Testis (tissue), 3 donors: ENCODE results near the gene SCFD2. TPM values are rescaled to one million over a fixed set of nuclear protein-coding genes. Genes with fewer than 3 reads are reported as not detected.

Experiments used
- DNase-seq: peaks from one replicate; pipeline ENCODE4 v3.0.0-alpha.2; 2019
- H3K27ac ChIP-seq, 2 donors: fragments of 200-600 bp; sonication (generic); one replicate each; pipeline ENCODE4 v1.5.1; 2019
- H3K27me3 ChIP-seq: fragments of 200-600 bp; sonication (generic); one replicate; pipeline ENCODE4 v1.5.1; 2019
- H3K36me3 ChIP-seq: fragments of 200-600 bp; sonication (generic); one replicate; pipeline ENCODE4 v1.5.1; 2017; ENCODE audit warnings: low read depth; ENCODE audit errors: missing control alignments
- H3K4me1 ChIP-seq: fragments of 200-600 bp; sonication (generic); one replicate; pipeline ENCODE4 v1.5.1; 2019
- H3K4me3 ChIP-seq, 2 donors: fragments of 200-600 bp; sonication (generic); one replicate each; pipeline ENCODE4 v1.5.1; 2017 to 2019
- H3K9me3 ChIP-seq: fragments of 200-600 bp; sonication (generic); one replicate; pipeline ENCODE4 v1.5.1; 2017
- CTCF ChIP-seq, 3 experiments: fragments of 450-650 bp in 2 of 3; fragments of 200-600 bp in 1 of 3; sonication (generic) in 1 of 3; IDR thresholded peaks; one replicate each; pipeline ENCODE4 v1.5.1; 2016 to 2019; ENCODE audit warnings: antibody characterized with exemption in 3 of 3, mild to moderate bottlenecking in 2 of 3, moderate library complexity in 1 of 3
- POLR2A ChIP-seq: fragments of 450-650 bp; IDR thresholded peaks from one replicate; pipeline ENCODE4 v1.6.1; 2017; ENCODE audit warnings: antibody characterized with exemption, mild to moderate bottlenecking, moderate library complexity
- whole genome bisulfite sequencing, 2 donors: methylation state at CpG; one replicate each; pipeline ENCODE4 v1.1.5; 2018; 5-methylcytosine and 5-hydroxymethylcytosine counted together
- intact Hi-C: fragments of 100-400 bp; cut with DNase I; formaldehyde crosslinking; loops from one replicate; pipeline ENCODE4 v1.15.1; 2023; ENCODE audit warnings: low total_unique reads
- polyA plus RNA-seq: library from polyadenylated mRNA; stranded (reverse); fragments of 350-450 nt; fragmentation: Illumina TruSeq; extraction: RNeasy Lipid Tissue Mini Kit (QIAGEN cat#74804); gene quantifications from one replicate; pipeline ENCODE4 v1.2.3, GENCODE V29; 2014; ENCODE audit warnings: low read depth, low replicate concordance; ENCODE audit not compliant: insufficient read depth
- total RNA-seq, 2 donors: library from RNA; depleted of rRNA; stranded (reverse); fragments of >200 nt; gene quantifications; one replicate each; pipeline ENCODE4 v1.2.3, GENCODE V29; 2016

Gene SCFD2
- total and polyA plus RNA-seq, 3 donors from 2014 or later = 6.0 to 24.5 (median 21.3) TPM

GRCh38 chr4:52840531-52841370 is 525.1 kb downstream of the SCFD2 start:
- intact Hi-C loops = no loop called here
- Histone ChIP-seq H3K4me3 (no peak overlapping the region), H3K36me3 (no peaks in the 10 kb centered on the region), H3K27ac (no peak overlapping the region), H3K4me1 (peaks cover 28% of the 10 kb centered on the region), H3K27me3 (no peaks in the 10 kb centered on the region), H3K9me3 (no peaks in the 10 kb centered on the region)
- DNase-seq = no peak
- TF ChIP-seq POLR2A = no peak
- no peak for TF ChIP-seq CTCF (IDR thresholded peaks at IDR 0.05)
- 86% methylated on average over 9 of the region's 9 CpGs for WGBS, 2 donors

GRCh38 chr4:52838729-52839586 is 526.9 kb downstream of the SCFD2 start:
- DNase-seq = peak; percentile 76
- TF ChIP-seq CTCF (IDR thresholded peaks at IDR 0.05) = no peak
- no peak for TF ChIP-seq POLR2A
- peak overlapping the region in 1 of 2 donors; percentile 43 for H3K27ac ChIP-seq
- H3K36me3 ChIP-seq = no peaks in the 10 kb centered on the region
- H3K9me3 ChIP-seq = no peaks in the 10 kb centered on the region
- no peak overlapping the region for H3K4me3 ChIP-seq
- peaks cover 28% of the 10 kb centered on the region for H3K4me1 ChIP-seq
- no peaks in the 10 kb centered on the region for H3K27me3 ChIP-seq
- 54 to 56% methylated on average over 10 of the region's 10 CpGs for WGBS, 2 donors
- intact Hi-C loops = no loop called here

DNA sequence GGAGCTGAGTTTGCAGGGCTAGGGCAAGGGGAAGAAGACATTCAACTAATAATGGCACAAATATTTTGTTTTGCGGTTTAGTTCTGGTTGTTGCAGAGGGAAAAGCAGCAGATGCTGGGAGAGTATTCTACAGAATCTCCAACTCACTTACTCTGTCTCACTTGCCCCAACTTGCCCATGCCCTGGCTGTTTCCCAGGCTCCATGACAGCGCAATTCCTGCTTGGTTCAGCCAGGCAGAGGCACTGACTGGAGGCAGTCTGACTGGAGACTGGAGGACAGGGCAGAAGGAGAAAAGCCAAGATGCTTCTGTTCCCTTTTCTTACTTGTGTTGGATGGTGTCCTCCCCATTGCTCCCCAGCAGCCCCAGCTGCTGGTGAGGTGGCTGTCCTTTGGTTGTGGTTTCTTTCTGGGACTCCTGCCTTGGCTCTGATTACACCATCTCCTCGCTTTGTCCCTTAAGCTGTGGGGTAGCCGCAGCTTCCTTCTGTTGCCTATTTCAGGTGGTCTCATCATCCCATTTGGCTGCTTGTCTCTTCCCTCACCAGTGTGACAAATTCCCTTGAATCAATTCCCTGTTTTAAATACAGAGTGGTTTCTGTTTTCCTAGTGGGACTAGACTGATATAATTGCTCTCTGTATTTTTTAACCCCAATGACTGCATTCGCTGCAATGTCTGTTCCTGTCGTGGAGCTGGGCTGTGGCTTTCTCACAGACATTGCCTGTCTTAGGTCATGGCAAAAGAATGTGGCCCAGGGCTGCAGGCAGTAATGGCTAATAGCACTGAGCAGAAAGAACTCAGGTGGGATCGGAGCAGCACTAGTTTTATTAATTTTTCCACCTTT is 527.9 kb downstream of the SCFD2 start:
- intact Hi-C loops = no loop called here
- H3K9me3 ChIP-seq = no peaks in the 10 kb centered on the region
- H3K36me3 ChIP-seq = no peaks in the 10 kb centered on the region
- no peak for DNase-seq
- H3K4me1 ChIP-seq = peaks cover 24% of the 10 kb centered on the region
- WGBS, 2 donors = 82 to 85% methylated on average over 7 of the region's 7 CpGs
- TF ChIP-seq POLR2A = no peak
- no peak for TF ChIP-seq CTCF (IDR thresholded peaks at IDR 0.05)
- no peak overlapping the region for H3K4me3 ChIP-seq
- no peaks in the 10 kb centered on the region for H3K27me3 ChIP-seq
- no peak overlapping the region for H3K27ac ChIP-seq

DNA sequence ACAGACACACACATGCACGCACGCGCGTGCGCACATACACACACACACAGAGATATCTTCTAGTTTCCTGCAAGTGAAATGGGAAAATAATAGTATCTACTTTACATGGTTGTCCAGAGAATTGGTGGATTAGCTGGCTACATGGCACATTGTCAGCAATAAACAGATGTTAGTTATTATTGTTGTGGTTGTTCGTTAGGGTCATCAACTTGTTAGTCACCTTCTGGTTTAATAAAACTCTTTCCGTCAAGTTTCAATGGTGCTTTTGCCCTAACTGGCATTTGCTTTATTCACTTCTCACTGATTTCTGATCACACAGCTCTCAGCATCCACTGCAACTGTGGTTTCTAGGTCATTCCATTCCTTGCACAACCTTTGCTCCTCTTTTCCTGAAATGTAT is 529.2 kb downstream of the SCFD2 start:
- H3K4me1 ChIP-seq = peaks cover 14% of the 10 kb centered on the region
- TF ChIP-seq POLR2A (no peak), CTCF (IDR thresholded peaks at IDR 0.05) (no peak)
- WGBS, 2 donors = 92 to 93% methylated on average over 7 of the region's 7 CpGs
- H3K9me3 ChIP-seq = no peaks in the 10 kb centered on the region
- no peak overlapping the region for H3K4me3 ChIP-seq
- intact Hi-C loops = no loop called here
- H3K27me3 ChIP-seq = no peaks in the 10 kb centered on the region
- no peak overlapping the region for H3K27ac ChIP-seq
- DNase-seq = no peak
- no peaks in the 10 kb centered on the region for H3K36me3 ChIP-seq
